AG04449 (cell line): ENCODE data around the gene FASTK.

Experiments used
- CTCF ChIA-PET: fragments of 350-600 bp; formaldehyde crosslinking; extraction: SDS; loops from one replicate; lab custom pipeline; 2021; ENCODE audit warnings: antibody characterized with exemption; lab: Yijun Ruan, JAX
- POLR2A ChIA-PET: fragments of 400-600, 350-600 bp; formaldehyde crosslinking; extraction: SDS; loops from one replicate; lab custom pipeline; 2020; ENCODE audit warnings: antibody characterized with exemption, inconsistent platforms; lab: Yijun Ruan, JAX
- DNase-seq: peaks from one replicate; pipeline ENCODE4 v3.0.0-alpha.2; 2010; ENCODE audit warnings: low read depth, low spot score
- H3K4me3 ChIP-seq: 2 replicates; pipeline ENCODE4 v1.5.1; 2011; ENCODE audit warnings: low read depth, mild to moderate bottlenecking, control low read depth, low read length
- TF ChIP-seq, protein P1 (sequence below): IDR thresholded peaks from one replicate; pipeline ENCODE4 v1.5.1; 2011; ENCODE audit warnings: mild to moderate bottlenecking, moderate library complexity, low read length, control low read depth, inconsistent platforms; ENCODE audit not compliant: insufficient read depth; ENCODE audit errors: missing control alignments

The FASTK gene

DNA sequence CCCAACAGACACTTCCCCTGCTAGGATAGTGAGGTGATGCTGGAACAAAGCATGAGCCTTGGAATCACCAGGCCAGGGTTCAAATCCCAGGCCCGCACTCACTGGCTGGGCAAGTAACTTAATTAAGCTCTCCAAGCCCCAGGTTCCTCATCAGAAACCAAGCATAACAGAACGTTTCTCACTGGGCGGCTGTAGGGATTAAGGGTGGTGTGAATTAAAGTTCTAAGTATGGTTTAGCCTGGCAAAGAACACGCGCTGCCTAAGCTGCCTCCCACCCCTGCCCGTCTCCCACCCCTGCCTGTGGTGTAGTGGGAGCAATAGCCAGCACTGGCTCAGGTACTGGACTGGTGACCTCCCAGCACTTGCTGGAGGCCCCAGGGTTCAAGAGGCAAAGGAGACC lies 15.6 kb downstream of the FASTK start:
- ChIA-PET POLR2A (no interaction called here), CTCF (no interaction called here)

DNA sequence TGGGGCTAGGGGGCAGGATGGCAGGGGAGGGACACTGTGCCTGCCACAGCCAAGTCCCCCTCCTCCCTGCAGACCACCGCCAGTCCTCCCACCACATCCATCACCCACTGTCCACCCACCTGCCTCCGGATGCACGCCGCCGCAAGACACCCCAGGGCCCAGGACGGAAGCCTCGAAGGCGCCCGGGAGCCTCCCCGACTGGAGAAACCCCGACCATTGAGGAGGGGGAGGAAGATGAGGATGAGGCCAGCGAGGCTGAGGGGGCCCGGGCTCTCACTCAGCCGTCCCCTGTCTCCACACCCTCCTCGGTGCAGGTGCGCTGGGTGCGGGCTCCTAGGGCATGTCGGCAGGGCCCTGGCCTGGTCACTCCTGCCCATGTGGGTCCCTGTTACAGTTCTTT lies 16.2 kb downstream of the FASTK start:
- no peak for DNase-seq
- ChIA-PET POLR2A (no interaction called here), CTCF (interaction anchor here (4.8 kb wide), 1 partner anchor 47 kb away, joined by 48 read pairs; no protein-coding TSS in a partner anchor)
- TF ChIP-seq, protein P1, sequence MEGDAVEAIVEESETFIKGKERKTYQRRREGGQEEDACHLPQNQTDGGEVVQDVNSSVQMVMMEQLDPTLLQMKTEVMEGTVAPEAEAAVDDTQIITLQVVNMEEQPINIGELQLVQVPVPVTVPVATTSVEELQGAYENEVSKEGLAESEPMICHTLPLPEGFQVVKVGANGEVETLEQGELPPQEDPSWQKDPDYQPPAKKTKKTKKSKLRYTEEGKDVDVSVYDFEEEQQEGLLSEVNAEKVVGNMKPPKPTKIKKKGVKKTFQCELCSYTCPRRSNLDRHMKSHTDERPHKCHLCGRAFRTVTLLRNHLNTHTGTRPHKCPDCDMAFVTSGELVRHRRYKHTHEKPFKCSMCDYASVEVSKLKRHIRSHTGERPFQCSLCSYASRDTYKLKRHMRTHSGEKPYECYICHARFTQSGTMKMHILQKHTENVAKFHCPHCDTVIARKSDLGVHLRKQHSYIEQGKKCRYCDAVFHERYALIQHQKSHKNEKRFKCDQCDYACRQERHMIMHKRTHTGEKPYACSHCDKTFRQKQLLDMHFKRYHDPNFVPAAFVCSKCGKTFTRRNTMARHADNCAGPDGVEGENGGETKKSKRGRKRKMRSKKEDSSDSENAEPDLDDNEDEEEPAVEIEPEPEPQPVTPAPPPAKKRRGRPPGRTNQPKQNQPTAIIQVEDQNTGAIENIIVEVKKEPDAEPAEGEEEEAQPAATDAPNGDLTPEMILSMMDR = no peak
- H3K4me3 ChIP-seq = no peak overlapping the region

More for the DNA sequence above, 15.6 kb downstream of the FASTK start:
- TF ChIP-seq, protein P1 = no peak
- no peak for DNase-seq
- H3K4me3 ChIP-seq = no peak overlapping the region

DNA sequence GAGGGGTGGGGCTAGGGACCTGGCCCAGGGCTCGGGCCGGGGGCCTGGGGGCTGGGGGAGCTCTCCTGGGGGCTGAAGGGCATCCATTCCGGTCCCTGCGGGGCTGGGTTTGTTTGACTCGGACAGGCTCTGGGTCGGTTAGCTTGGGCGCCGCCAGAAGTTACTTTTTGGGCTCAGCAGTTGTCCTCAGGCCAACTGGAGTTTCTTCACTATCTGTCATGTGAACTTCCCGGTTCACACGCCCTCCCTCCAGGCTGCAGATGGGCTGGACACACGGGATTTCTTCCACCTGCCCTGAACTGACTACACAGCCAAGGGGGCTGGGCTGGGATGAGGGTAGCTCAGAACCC lies 17.4 kb downstream of the FASTK start:
- H3K4me3 ChIP-seq = no peak overlapping the region
- no peak for DNase-seq
- TF ChIP-seq, protein P1 = no peak
- CTCF ChIA-PET = interaction anchor here (0.8 to 4.8 kb wide), 5 partner anchors 13 to 112 kb away, joined by 3 to 48 read pairs (median 4); partner anchors contain the start of genes FASTK and TMUB1
- POLR2A ChIA-PET = interaction anchor here (1.2 to 1.5 kb wide), 3 partner anchors 9 to 18 kb away, joined by 4 to 7 read pairs (median 5); partner anchors contain the start of gene FASTK

DNA sequence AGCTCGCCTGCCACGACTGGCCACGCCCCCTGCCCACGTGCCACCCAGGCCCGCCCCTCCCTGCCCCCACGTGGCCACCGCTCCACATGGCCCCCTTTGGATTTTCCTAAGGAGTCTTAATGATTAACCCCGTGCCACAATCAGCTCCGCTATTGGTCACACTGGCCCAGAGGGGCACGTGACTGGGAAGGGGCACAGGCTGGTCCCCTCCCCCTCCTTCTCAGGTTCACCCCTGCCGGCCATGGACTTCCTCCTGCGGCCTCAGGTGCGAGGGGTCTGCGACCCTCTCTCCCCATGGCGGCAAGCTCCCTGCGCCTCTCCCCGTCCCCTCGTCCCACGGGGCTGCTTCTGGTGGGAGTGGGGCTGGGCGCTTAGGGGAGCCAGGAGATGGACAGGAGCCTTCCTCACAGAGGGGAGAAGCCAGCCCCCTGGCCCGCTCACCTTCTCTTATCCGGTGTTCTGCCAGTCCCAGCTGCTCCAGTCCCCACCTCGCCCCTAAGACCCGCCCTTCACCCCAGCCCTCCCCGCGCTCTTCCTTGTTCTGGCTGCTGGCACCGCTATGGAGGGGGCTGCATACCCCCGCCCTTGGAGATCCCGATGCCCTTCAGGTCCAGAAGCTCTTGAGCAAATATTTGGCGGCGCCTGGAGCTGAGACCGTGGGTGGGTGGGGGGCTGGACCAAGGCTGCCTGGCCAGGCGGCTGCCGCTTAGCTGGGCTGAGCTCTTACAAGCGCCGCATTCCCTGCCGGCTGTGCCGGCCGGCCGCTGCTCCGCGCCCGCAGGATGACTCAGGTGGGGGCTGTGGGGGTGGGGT lies 18.0 kb downstream of the FASTK start:
- TF ChIP-seq, protein P1 = no peak
- ChIA-PET POLR2A (interaction anchor here (1.2 to 1.5 kb wide), 3 partner anchors 9 to 18 kb away, joined by 4 to 7 read pairs (median 5); partner anchors contain the start of gene FASTK), CTCF (interaction anchor here (0.8 to 4.8 kb wide), 6 partner anchors 14 to 112 kb away, joined by 3 to 48 read pairs (median 4); partner anchors contain the start of genes FASTK and TMUB1)
- DNase-seq = no peak
- no peak overlapping the region; the same call in 1 of the 2 replicates for H3K4me3 ChIP-seq

DNA sequence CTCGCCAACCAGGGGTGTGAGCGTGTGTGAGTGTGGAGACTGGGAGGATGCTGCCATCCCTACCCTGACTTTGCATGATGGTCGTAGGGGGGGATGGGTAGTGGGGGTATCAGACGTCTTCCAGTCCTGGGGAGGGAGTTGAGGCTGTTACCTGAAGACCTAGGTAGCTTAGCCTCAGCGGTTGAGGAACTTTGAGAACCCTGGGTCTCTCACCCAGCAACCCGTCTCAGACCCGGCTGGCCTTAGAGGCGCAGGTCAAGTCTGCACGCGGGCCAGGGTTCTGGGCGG lies 18.6 kb downstream of the FASTK start:
- POLR2A ChIA-PET = interaction anchor here (1.5 kb wide), 2 partner anchors 16 to 19 kb away, joined by 4 to 7 read pairs; partner anchors contain the start of gene FASTK
- TF ChIP-seq, protein P1 = no peak
- CTCF ChIA-PET = interaction anchor here (1.2 to 4.8 kb wide), 6 partner anchors 15 to 113 kb away, joined by 3 to 48 read pairs (median 4); partner anchors contain the start of gene TMUB1
- H3K4me3 ChIP-seq = peak overlapping the region; percentile 3
- no peak for DNase-seq
